Parathyroid adenoma (tissue), 2 donors: ENCODE measurements around the gene MANEA.

Source experiments
- H2AFZ ChIP-seq: fragments of 300-600 bp; sonication (generic); one replicate; pipeline ENCODE4 v1.7.0; 2017; ENCODE audit warnings: antibody characterized with exemption, mild to moderate bottlenecking
- H3K27ac ChIP-seq: fragments of 300-600 bp; sonication (generic); one replicate; pipeline ENCODE4 v1.7.0; 2017
- H3K27me3 ChIP-seq: fragments of 300-600 bp; sonication (generic); one replicate; pipeline ENCODE4 v1.7.0; 2017; ENCODE audit warnings: low read length; ENCODE audit not compliant: control insufficient read depth, insufficient read depth
- H3K36me3 ChIP-seq: fragments of 300-600 bp; sonication (generic); one replicate; pipeline ENCODE4 v1.7.0; 2017; ENCODE audit warnings: low read length; ENCODE audit not compliant: control insufficient read depth, insufficient read depth
- H3K4me1 ChIP-seq: fragments of 300-600 bp; sonication (generic); one replicate; pipeline ENCODE4 v1.7.0; 2017; ENCODE audit warnings: control low read depth
- H3K4me2 ChIP-seq: fragments of 300-600 bp; sonication (generic); one replicate; pipeline ENCODE4 v1.7.0; 2017; ENCODE audit warnings: low read length
- H3K4me3 ChIP-seq: fragments of 300-600 bp; sonication (generic); one replicate; pipeline ENCODE4 v1.7.0; 2017; ENCODE audit warnings: low read depth, low read length
- H3K79me2 ChIP-seq: fragments of 300-600 bp; sonication (generic); one replicate; pipeline ENCODE4 v1.7.0; 2017; ENCODE audit warnings: control low read depth
- H3K9ac ChIP-seq: fragments of 300-600 bp; sonication (generic); one replicate; pipeline ENCODE4 v1.7.0; 2017; ENCODE audit warnings: mild to moderate bottlenecking
- H3K9me3 ChIP-seq: fragments of 300-600 bp; sonication (generic); one replicate; pipeline ENCODE4 v1.7.0; 2017; ENCODE audit warnings: low read length; ENCODE audit not compliant: control insufficient read depth
- CTCF ChIP-seq: fragments of 300-600 bp; sonication (generic); IDR thresholded peaks from one replicate; pipeline ENCODE4 v1.7.0; 2017; ENCODE audit warnings: antibody characterized with exemption, mild to moderate bottlenecking
- donor health status: primary hyperparathyroidism.

Gene MANEA

GRCh38 chr6:95658886-95659285 is 81.6 kb downstream of the MANEA start:
- H3K9ac ChIP-seq, result no peak overlapping the region

More at GRCh38 chr6:95658886-95659285, 81.6 kb downstream of the MANEA start:
- Histone ChIP-seq H3K27me3 (no peaks in the 10 kb centered on the region), H3K79me2 (no peaks in the 10 kb centered on the region), H3K27ac (no peak overlapping the region), H3K4me2 (no peak overlapping the region), H3K9me3 (no peaks in the 10 kb centered on the region), H3K4me3 (no peak overlapping the region), H3K36me3 (no peaks in the 10 kb centered on the region), H3K4me1 (no peaks in the 10 kb centered on the region), H2AFZ (no peak overlapping the region)
- TF ChIP-seq CTCF, result no peak
